Astrocyte (in vitro differentiated cells and primary cell): ENCODE results near the gene GPBAR1. TPM values are rescaled to one million over a fixed set of nuclear protein-coding genes. Genes with fewer than 3 reads are reported as not detected.

Experiments used
- DNase-seq: peaks from one replicate; pipeline ENCODE4 v3.0.0-alpha.2; 2010; ENCODE audit warnings: low read depth
- FAIRE-seq: peaks from 2 replicates; lab custom pipeline; 2011; peaks lifted over from hg19 to GRCh38; lab: Jason Lieb, UNC
- H2AFZ ChIP-seq: 2 replicates; pipeline ENCODE4 v1.6.0; 2012; ENCODE audit warnings: low read depth, low read length, inconsistent platforms
- H3K27ac ChIP-seq: 2 replicates; pipeline ENCODE4 v1.5.1; 2011; ENCODE audit warnings: low read depth, low read length, inconsistent platforms
- H3K27me3 ChIP-seq: 2 replicates; pipeline ENCODE4 v1.6.0; 2011; ENCODE audit warnings: low read length, inconsistent platforms; ENCODE audit not compliant: insufficient read depth
- H3K36me3 ChIP-seq: 2 replicates; pipeline ENCODE4 v1.5.1; 2011; ENCODE audit warnings: low read length, inconsistent platforms; ENCODE audit not compliant: insufficient read depth
- H3K4me1 ChIP-seq: 2 replicates; pipeline ENCODE4 v1.5.1; 2011; ENCODE audit warnings: low read length, inconsistent platforms; ENCODE audit not compliant: insufficient read depth
- H3K4me2 ChIP-seq: 2 replicates; pipeline ENCODE4 v1.6.0; 2012; ENCODE audit warnings: low read length, inconsistent platforms
- H3K4me3 ChIP-seq: 2 replicates; pipeline ENCODE4 v1.5.1; 2011; ENCODE audit warnings: low read depth, mild to moderate bottlenecking, low read length, inconsistent platforms; ENCODE audit not compliant: insufficient read depth
- H3K79me2 ChIP-seq: 2 replicates; pipeline ENCODE4 v1.6.0; 2012; ENCODE audit warnings: mild to moderate bottlenecking, low read length, inconsistent platforms; ENCODE audit not compliant: insufficient read depth
- H3K9ac ChIP-seq: 2 replicates; pipeline ENCODE4 v1.6.0; 2012; ENCODE audit warnings: mild to moderate bottlenecking, low read length, inconsistent platforms
- H3K9me3 ChIP-seq: 2 replicates; pipeline ENCODE4 v1.5.1; 2012; ENCODE audit warnings: low read depth, mild to moderate bottlenecking, low read length, inconsistent platforms; ENCODE audit not compliant: insufficient read depth
- H4K20me1 ChIP-seq: 2 replicates; pipeline ENCODE4 v1.6.0; 2012; ENCODE audit warnings: low read length, inconsistent platforms; ENCODE audit not compliant: insufficient read depth
- H3K27ac Mint-ChIP-seq: one replicate; pipeline ENCODE4 v1.8.0; 2021; ENCODE audit warnings: mild to moderate bottlenecking, mixed read lengths; ENCODE audit not compliant: unreplicated experiment
- H3K27me3 Mint-ChIP-seq: one replicate; pipeline ENCODE4 v1.8.0; 2021; ENCODE audit warnings: low read depth, mixed read lengths; ENCODE audit not compliant: unreplicated experiment
- H3K36me3 Mint-ChIP-seq: one replicate; pipeline ENCODE4 v1.8.0; 2021; ENCODE audit warnings: low read depth, mixed read lengths; ENCODE audit not compliant: unreplicated experiment
- H3K4me1 Mint-ChIP-seq: one replicate; pipeline ENCODE4 v1.8.0; 2021; ENCODE audit warnings: low read depth, mixed read lengths; ENCODE audit not compliant: unreplicated experiment
- H3K4me3 Mint-ChIP-seq: one replicate; pipeline ENCODE4 v1.8.0; 2021; ENCODE audit warnings: mild to moderate bottlenecking, moderate library complexity, mixed read lengths; ENCODE audit not compliant: unreplicated experiment
- H3K9me3 Mint-ChIP-seq: one replicate; pipeline ENCODE4 v1.8.0; 2021; ENCODE audit warnings: mild to moderate bottlenecking, mixed read lengths; ENCODE audit not compliant: unreplicated experiment
- CTCF ChIP-seq: IDR thresholded peaks from 2 replicates; pipeline ENCODE4 v1.5.1; 2011; ENCODE audit warnings: low read depth, mild to moderate bottlenecking, inconsistent platforms, low read length, moderate library complexity; ENCODE audit not compliant: insufficient read depth
- EZH2 ChIP-seq: IDR thresholded peaks from 2 replicates; pipeline ENCODE4 v1.6.1; 2012; ENCODE audit warnings: mild to moderate bottlenecking, low read length, inconsistent platforms; ENCODE audit not compliant: insufficient read depth
- total RNA-seq: library from RNA; stranded (reverse); gene quantifications from 2 replicates; pipeline ENCODE4 v1.2.1, GENCODE V29; 2021

Gene GPBAR1
- total RNA-seq, 1 donor from 2014 or later: 0.70 TPM

GRCh38 chr2:218269900-218270720 is 9.3 kb downstream of the GPBAR1 start, which contains the start of the genes AAMP and PNKD:
TSS of gene AAMP (minus strand) at chr2:218270137. CDS start at chr2:218270086, 51 bp downstream.
TSS of gene PNKD (plus strand) at chr2:218270519. CDS start at chr2:218270536, 17 bp downstream.
- H3K27ac ChIP-seq: peak within 1 kb of the TSS; percentile 88

GRCh38 chr2:218270721-218271486 is 10.1 kb downstream of the GPBAR1 start:
- peak overlapping the region; percentile 85 for H3K27ac Mint-ChIP-seq
- peak overlapping the region; percentile 98 for H3K4me3 Mint-ChIP-seq
- no peaks in the 10 kb centered on the region for H3K9me3 Mint-ChIP-seq
- H3K79me2 ChIP-seq: peaks cover 37% of the 10 kb centered on the region
- H4K20me1 ChIP-seq: peaks cover 26% of the 10 kb centered on the region
- H3K36me3 Mint-ChIP-seq: peaks cover 18% of the 10 kb centered on the region
- H3K9ac ChIP-seq: peak overlapping the region; percentile 86
- peaks cover 17% of the 10 kb centered on the region for H3K4me1 ChIP-seq
- TF ChIP-seq EZH2: no peak
- TF ChIP-seq CTCF: no peak
- no peaks in the 10 kb centered on the region for H3K27me3 ChIP-seq
- FAIRE-seq: no peak
- peaks cover 10% of the 10 kb centered on the region for H3K4me1 Mint-ChIP-seq
- peak overlapping the region; percentile 87 for H3K4me2 ChIP-seq
- DNase-seq: no peak
- peak overlapping the region; percentile 11 for H3K27ac ChIP-seq
- H3K4me3 ChIP-seq: peak overlapping the region; percentile 73
- peaks cover 34% of the 10 kb centered on the region for H3K36me3 ChIP-seq
- H2AFZ ChIP-seq: peak overlapping the region; percentile 81
- H3K9me3 ChIP-seq: no peaks in the 10 kb centered on the region
- H3K27me3 Mint-ChIP-seq: no peaks in the 10 kb centered on the region

More at GRCh38 chr2:218269900-218270720, 9.3 kb downstream of the GPBAR1 start, which contains the start of the genes AAMP and PNKD:
- H3K4me3 Mint-ChIP-seq: peak within 1 kb of the TSS; percentile 98
- Histone ChIP-seq H3K36me3 (peaks cover 31% of the 10 kb centered on the region), H4K20me1 (peaks cover 32% of the 10 kb centered on the region), H3K79me2 (peaks cover 35% of the 10 kb centered on the region), H3K9me3 (no peaks in the 10 kb centered on the region), H3K4me2 (peak within 1 kb of the TSS; percentile 100), H3K9ac (peak within 1 kb of the TSS; percentile 99), H3K27me3 (no peaks in the 10 kb centered on the region), H3K4me3 (peak within 1 kb of the TSS; percentile 98), H2AFZ (peak within 1 kb of the TSS; percentile 87), H3K4me1 (peaks cover 17% of the 10 kb centered on the region)
- H3K27me3 Mint-ChIP-seq: no peaks in the 10 kb centered on the region
- peak within 1 kb of the TSS; percentile 85 for H3K27ac Mint-ChIP-seq
- H3K9me3 Mint-ChIP-seq: no peaks in the 10 kb centered on the region
- H3K36me3 Mint-ChIP-seq: peaks cover 19% of the 10 kb centered on the region
- no peak for TF ChIP-seq CTCF
- no peak for TF ChIP-seq EZH2
- FAIRE-seq (peak; percentile 69), DNase-seq (peak; percentile 97)
- H3K4me1 Mint-ChIP-seq: peaks cover 6% of the 10 kb centered on the region
